ENCODE measurements around the gene MMP20. TPM values are rescaled to one million over a fixed set of nuclear protein-coding genes. Genes with fewer than 3 reads are reported as not detected.

Gene MMP20, protein sequence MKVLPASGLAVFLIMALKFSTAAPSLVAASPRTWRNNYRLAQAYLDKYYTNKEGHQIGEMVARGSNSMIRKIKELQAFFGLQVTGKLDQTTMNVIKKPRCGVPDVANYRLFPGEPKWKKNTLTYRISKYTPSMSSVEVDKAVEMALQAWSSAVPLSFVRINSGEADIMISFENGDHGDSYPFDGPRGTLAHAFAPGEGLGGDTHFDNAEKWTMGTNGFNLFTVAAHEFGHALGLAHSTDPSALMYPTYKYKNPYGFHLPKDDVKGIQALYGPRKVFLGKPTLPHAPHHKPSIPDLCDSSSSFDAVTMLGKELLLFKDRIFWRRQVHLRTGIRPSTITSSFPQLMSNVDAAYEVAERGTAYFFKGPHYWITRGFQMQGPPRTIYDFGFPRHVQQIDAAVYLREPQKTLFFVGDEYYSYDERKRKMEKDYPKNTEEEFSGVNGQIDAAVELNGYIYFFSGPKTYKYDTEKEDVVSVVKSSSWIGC
- total RNA-seq, result not detected
- not detected for polyA plus RNA-seq (ENCODE audit: insufficient read depth, low read depth, low replicate concordance)
- long read RNA-seq, donor 1, result 0 reads
- long read RNA-seq, donor 2, result 0 reads
- long read RNA-seq, donor 3, result 0 reads
- long read RNA-seq, donor 4, result 0 reads
- long read RNA-seq, donor 5, result 0 reads
- long read RNA-seq, donor 6, result 0 reads
- long read RNA-seq, donor 7, result 0 reads
- long read RNA-seq, donor 8, result 0 reads
- long read RNA-seq, donor 9, result 0 reads
- long read RNA-seq, donor 10, result 0 reads

DNA sequence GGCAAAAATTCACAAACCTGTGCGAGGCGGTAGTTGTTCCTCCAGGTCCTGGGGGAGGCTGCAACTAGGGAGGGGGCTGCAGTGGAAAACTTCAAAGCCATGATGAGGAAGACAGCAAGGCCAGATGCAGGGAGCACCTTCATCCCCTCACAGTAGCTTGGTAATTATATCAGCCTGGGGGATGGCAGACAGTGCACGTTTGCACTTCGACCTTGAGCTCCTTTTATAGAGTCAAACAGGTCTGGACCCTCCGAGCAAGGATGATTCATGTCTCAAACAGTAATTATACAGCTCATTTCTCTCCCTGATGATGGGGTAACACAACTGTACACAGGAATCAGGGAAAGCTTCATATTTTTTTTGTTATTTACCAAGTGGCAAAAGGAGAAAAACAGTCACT, at the start of gene MMP20:
TSS of gene MMP20 (minus strand) at position 156 of the 400 bp plus-strand sequence. CDS start at position 143, 13 bp downstream.
- TF ChIP-seq, protein P1, sequence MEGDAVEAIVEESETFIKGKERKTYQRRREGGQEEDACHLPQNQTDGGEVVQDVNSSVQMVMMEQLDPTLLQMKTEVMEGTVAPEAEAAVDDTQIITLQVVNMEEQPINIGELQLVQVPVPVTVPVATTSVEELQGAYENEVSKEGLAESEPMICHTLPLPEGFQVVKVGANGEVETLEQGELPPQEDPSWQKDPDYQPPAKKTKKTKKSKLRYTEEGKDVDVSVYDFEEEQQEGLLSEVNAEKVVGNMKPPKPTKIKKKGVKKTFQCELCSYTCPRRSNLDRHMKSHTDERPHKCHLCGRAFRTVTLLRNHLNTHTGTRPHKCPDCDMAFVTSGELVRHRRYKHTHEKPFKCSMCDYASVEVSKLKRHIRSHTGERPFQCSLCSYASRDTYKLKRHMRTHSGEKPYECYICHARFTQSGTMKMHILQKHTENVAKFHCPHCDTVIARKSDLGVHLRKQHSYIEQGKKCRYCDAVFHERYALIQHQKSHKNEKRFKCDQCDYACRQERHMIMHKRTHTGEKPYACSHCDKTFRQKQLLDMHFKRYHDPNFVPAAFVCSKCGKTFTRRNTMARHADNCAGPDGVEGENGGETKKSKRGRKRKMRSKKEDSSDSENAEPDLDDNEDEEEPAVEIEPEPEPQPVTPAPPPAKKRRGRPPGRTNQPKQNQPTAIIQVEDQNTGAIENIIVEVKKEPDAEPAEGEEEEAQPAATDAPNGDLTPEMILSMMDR (IDR thresholded peaks at IDR 0.05; ENCODE audit: borderline replicate concordance, extremely low read depth, insufficient read depth), result no peak
- no peak within 1 kb of the TSS for H3K9ac ChIP-seq (ENCODE audit: low read length in 3 of 3)
- H3K36me3 ChIP-seq (ENCODE audit: control insufficient read depth in 2 of 3, insufficient read depth in 3 of 3, low read length in 3 of 3), result no peaks in the 10 kb centered on the region
- no peak within 1 kb of the TSS for H3K27ac ChIP-seq (ENCODE audit: low read depth in 2 of 2, low read length in 2 of 2)
- intact Hi-C loops (cut with DNase I), result no loop called here
- FAIRE-seq (no peak), DNase-seq (no peak)
- no peaks in the 10 kb centered on the region for H3K27me3 ChIP-seq (ENCODE audit: control insufficient read depth, insufficient read depth, low read length)
- no peaks in the 10 kb centered on the region for H3K4me1 ChIP-seq (ENCODE audit: control insufficient read depth in 2 of 3, insufficient read depth in 2 of 3, low read depth in 1 of 3, low read length in 3 of 3)
- H3K9me3 ChIP-seq (ENCODE audit: control insufficient read depth in 2 of 3, insufficient read depth in 1 of 3, low read length in 3 of 3), result no peaks in the 10 kb centered on the region
- no peak within 1 kb of the TSS for H3K4me3 ChIP-seq (ENCODE audit: low read length in 3 of 3)

DNA sequence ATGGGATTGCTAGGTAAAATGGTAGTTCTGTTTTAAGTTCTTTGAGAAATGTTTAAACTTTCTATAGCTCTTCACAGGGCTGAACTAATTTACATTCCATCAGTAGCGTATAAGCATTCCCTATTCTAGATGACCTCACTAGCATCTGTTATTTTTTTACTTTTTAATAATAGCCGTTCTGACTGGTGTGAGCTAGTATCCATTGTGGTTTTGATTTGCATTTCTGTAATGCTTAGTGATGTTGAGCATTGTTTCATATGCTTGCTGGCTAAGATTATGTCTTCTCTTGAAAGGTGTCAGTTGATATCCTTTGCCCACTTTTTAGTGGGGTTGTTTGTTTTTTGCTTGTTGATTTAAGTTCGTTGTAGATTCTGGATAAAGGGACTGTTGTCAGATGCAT, 44.5 kb upstream of the MMP20 start:
- TF ChIP-seq, protein P1 (IDR thresholded peaks at IDR 0.05; ENCODE audit: borderline replicate concordance, extremely low read depth, insufficient read depth), result no peak
- Histone ChIP-seq H3K9ac (ENCODE audit: low read length in 3 of 3) (no peak overlapping the region), H3K4me3 (ENCODE audit: low read length in 3 of 3) (no peak overlapping the region), H3K36me3 (ENCODE audit: control insufficient read depth in 2 of 3, insufficient read depth in 3 of 3, low read length in 3 of 3) (no peaks in the 10 kb centered on the region), H3K27ac (ENCODE audit: low read depth in 2 of 2, low read length in 2 of 2) (no peak overlapping the region), H3K4me1 (ENCODE audit: control insufficient read depth in 2 of 3, insufficient read depth in 2 of 3, low read depth in 1 of 3, low read length in 3 of 3) (no peaks in the 10 kb centered on the region), H3K27me3 (ENCODE audit: control insufficient read depth, insufficient read depth, low read length) (no peaks in the 10 kb centered on the region), H3K9me3 (ENCODE audit: control insufficient read depth in 2 of 3, insufficient read depth in 1 of 3, low read length in 3 of 3) (no peaks in the 10 kb centered on the region)
- no peak for DNase-seq
- no peak for FAIRE-seq
- intact Hi-C loops (cut with DNase I), result no loop called here

DNA sequence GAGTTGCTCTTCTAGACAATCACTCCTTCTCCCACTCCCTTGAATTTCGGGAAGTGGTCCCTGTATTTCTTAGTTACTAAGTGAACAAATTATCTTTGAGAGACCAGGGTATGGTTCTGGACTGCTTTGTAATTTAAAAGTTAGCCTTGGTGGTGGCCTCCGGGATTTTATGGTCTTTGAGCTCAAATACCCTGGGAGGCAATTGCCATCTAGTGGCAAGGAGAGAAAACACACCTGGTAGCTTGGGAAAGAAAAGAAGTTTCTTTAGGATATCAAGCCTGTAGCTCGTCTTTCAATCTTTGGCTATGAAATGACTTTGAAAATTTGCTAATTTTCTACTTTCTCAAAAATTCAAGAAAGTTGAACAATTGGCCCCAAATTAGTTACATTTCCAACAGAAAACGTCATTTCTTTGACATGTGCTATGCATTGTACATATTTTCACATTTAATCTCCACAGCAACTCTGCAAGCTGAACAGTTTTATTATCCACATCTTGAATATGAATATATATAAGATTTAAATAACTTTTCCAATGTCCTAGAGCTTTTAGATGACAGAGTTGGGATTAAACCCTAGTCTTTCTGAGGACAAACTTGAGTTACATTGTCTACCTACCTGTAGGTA, 41.3 kb upstream of the MMP20 start:
- intact Hi-C loops (cut with DNase I), result no loop called here
- H3K4me3 ChIP-seq (ENCODE audit: low read length in 3 of 3), result no peak overlapping the region
- FAIRE-seq (peak; percentile 46), DNase-seq (peak in 3 of 5 donors; percentile 18 to 66 (median 56))
- no peaks in the 10 kb centered on the region for H3K9me3 ChIP-seq (ENCODE audit: control insufficient read depth in 2 of 3, insufficient read depth in 1 of 3, low read length in 3 of 3)
- H3K27ac ChIP-seq (ENCODE audit: low read depth in 2 of 2, low read length in 2 of 2), result no peak overlapping the region
- no peaks in the 10 kb centered on the region for H3K36me3 ChIP-seq (ENCODE audit: control insufficient read depth in 2 of 3, insufficient read depth in 3 of 3, low read length in 3 of 3)
- TF ChIP-seq, protein P1 (IDR thresholded peaks at IDR 0.05; ENCODE audit: borderline replicate concordance, extremely low read depth, insufficient read depth), result peak; percentile 71
- no peak overlapping the region for H3K9ac ChIP-seq (ENCODE audit: low read length in 3 of 3)
- no peaks in the 10 kb centered on the region for H3K27me3 ChIP-seq (ENCODE audit: control insufficient read depth, insufficient read depth, low read length)
- no peaks in the 10 kb centered on the region for H3K4me1 ChIP-seq (ENCODE audit: control insufficient read depth in 2 of 3, insufficient read depth in 2 of 3, low read depth in 1 of 3, low read length in 3 of 3)

Measured in kidney (tissue), 22 donors.